Measurements from ENCODE around the gene SPRTN. TPM values are rescaled to one million over a fixed set of nuclear protein-coding genes. Genes with fewer than 3 reads are reported as not detected.

SPRTN gene
- total RNA-seq, 1 experiment from 2014 or later: 14.9 TPM

GRCh38 chr1:231319080-231319479 lies 19.0 kb upstream of the SPRTN start:
- no peaks in the 10 kb centered on the region for H3K9me3 ChIP-seq (ENCODE audit: control insufficient read depth in 1 of 2, insufficient read depth in 1 of 2, low read depth in 1 of 2, low read length in 2 of 2)
- H3K9ac ChIP-seq (ENCODE audit: low read length): no peak overlapping the region
- H3K27ac ChIP-seq (ENCODE audit: low read depth, low read length): no peak overlapping the region
- no peaks in the 10 kb centered on the region for H3K79me2 ChIP-seq (ENCODE audit: insufficient read depth, low read length)
- ChIA-PET RAD21 (ENCODE audit: low non-redundant PET in 1 of 2, low total read pairs in 2 of 2, uncharacterized antibody in 2 of 2, unreplicated experiment in 2 of 2) (no interaction called here), CTCF (no interaction called here), POLR2A (no interaction called here)
- H3K9me2 ChIP-seq (ENCODE audit: insufficient read depth): no peaks in the 10 kb centered on the region
- no TSS peak for BruUV-seq (replicated peaks)
- DNase-seq (ENCODE audit: low read depth, low spot score) (no peak), ATAC-seq (no peak)
- TF ChIP-seq CTCF (IDR thresholded peaks at IDR 0.05 in 2 of 3, conservative IDR thresholded peaks at IDR 0.05 in 1 of 3; ENCODE audit: borderline replicate concordance in 1 of 3, insufficient read depth in 1 of 3, low read depth in 2 of 3, low read length in 2 of 3): no peak
- no peak for TF ChIP-seq FOSL1 (IDR thresholded peaks at IDR 0.05; ENCODE audit: low read depth)
- no peak for TF ChIP-seq ZBTB33 (IDR thresholded peaks at IDR 0.05; ENCODE audit: extremely low read depth, insufficient replicate concordance, low read length)
- TF ChIP-seq, protein P1, sequence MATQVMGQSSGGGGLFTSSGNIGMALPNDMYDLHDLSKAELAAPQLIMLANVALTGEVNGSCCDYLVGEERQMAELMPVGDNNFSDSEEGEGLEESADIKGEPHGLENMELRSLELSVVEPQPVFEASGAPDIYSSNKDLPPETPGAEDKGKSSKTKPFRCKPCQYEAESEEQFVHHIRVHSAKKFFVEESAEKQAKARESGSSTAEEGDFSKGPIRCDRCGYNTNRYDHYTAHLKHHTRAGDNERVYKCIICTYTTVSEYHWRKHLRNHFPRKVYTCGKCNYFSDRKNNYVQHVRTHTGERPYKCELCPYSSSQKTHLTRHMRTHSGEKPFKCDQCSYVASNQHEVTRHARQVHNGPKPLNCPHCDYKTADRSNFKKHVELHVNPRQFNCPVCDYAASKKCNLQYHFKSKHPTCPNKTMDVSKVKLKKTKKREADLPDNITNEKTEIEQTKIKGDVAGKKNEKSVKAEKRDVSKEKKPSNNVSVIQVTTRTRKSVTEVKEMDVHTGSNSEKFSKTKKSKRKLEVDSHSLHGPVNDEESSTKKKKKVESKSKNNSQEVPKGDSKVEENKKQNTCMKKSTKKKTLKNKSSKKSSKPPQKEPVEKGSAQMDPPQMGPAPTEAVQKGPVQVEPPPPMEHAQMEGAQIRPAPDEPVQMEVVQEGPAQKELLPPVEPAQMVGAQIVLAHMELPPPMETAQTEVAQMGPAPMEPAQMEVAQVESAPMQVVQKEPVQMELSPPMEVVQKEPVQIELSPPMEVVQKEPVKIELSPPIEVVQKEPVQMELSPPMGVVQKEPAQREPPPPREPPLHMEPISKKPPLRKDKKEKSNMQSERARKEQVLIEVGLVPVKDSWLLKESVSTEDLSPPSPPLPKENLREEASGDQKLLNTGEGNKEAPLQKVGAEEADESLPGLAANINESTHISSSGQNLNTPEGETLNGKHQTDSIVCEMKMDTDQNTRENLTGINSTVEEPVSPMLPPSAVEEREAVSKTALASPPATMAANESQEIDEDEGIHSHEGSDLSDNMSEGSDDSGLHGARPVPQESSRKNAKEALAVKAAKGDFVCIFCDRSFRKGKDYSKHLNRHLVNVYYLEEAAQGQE (IDR thresholded peaks at IDR 0.05; ENCODE audit: low read depth): no peak
- TF ChIP-seq EZH2phosphoT487 (IDR thresholded peaks at IDR 0.05; ENCODE audit: borderline replicate concordance): no peak
- TF ChIP-seq CEBPB (IDR thresholded peaks at IDR 0.05; ENCODE audit: low read depth): no peak
- no peak for TF ChIP-seq SRF (IDR thresholded peaks at IDR 0.05; ENCODE audit: low read depth)
- TF ChIP-seq JUND (IDR thresholded peaks at IDR 0.05): no peak
- TF ChIP-seq EZH2 (IDR thresholded peaks at IDR 0.05): no peak
- no peak for TF ChIP-seq ELF1 (IDR thresholded peaks at IDR 0.05; ENCODE audit: borderline replicate concordance, low read depth)
- no peak for TF ChIP-seq ZNF274 (IDR thresholded peaks at IDR 0.05; ENCODE audit: low read depth, low read length)
- intact Hi-C loops (cut with micrococcal nuclease): no loop called here
- H3K27me3 ChIP-seq (ENCODE audit: insufficient read depth, low read length): no peaks in the 10 kb centered on the region
- H3K36me3 ChIP-seq (ENCODE audit: control insufficient read depth in 1 of 2, insufficient read depth in 2 of 2, low read length in 2 of 2): no peaks in the 10 kb centered on the region
- H3K4me2 ChIP-seq (ENCODE audit: low read length): no peak overlapping the region
- H4K20me1 ChIP-seq (ENCODE audit: insufficient read depth): no peaks in the 10 kb centered on the region
- H2AFZ ChIP-seq (ENCODE audit: low read depth, low read length, poor library complexity, severe bottlenecking): no peak overlapping the region
- peaks cover 0 to 3% of the 10 kb centered on the region in 2 experiments; a peak in 2 of 4 replicates for H3K4me1 ChIP-seq (ENCODE audit: control insufficient read depth in 1 of 2, insufficient read depth in 2 of 2, low read length in 2 of 2)
- H3K4me3 ChIP-seq (replicated peaks in 1 of 2; ENCODE audit: low read depth in 1 of 2, low read length in 2 of 2): no peak overlapping the region
